HFFc6 (cell line): ENCODE results near the gene ZBTB42. TPM values are rescaled to one million over a fixed set of nuclear protein-coding genes. Genes with fewer than 3 reads are reported as not detected.

Experiments
- DNase-seq: peaks from one replicate; pipeline ENCODE4 v3.0.0-alpha.2; 2018
- H3K27ac Mint-ChIP-seq: 2 replicates; pipeline ENCODE4 v1.8.0; 2020; ENCODE audit warnings: mild to moderate bottlenecking, mixed read lengths
- H3K27me3 Mint-ChIP-seq: 2 replicates; pipeline ENCODE4 v1.8.0; 2021; ENCODE audit warnings: mild to moderate bottlenecking, moderate library complexity, mixed read lengths; ENCODE audit not compliant: insufficient read depth
- H3K36me3 Mint-ChIP-seq: 2 replicates; pipeline ENCODE4 v1.8.0; 2021; ENCODE audit warnings: low read depth, mixed read lengths
- H3K4me1 Mint-ChIP-seq: 2 replicates; pipeline ENCODE4 v1.8.0; 2020; ENCODE audit warnings: low read depth, mixed read lengths
- H3K4me3 Mint-ChIP-seq: 2 replicates; pipeline ENCODE4 v1.8.0; 2020; ENCODE audit warnings: mild to moderate bottlenecking, moderate library complexity, mixed read lengths
- H3K9me3 Mint-ChIP-seq: 2 replicates; pipeline ENCODE4 v1.8.0; 2020; ENCODE audit warnings: mild to moderate bottlenecking, mixed read lengths
- CTCF ChIP-seq: fragments of 200-600 bp; sonication (generic); IDR thresholded peaks from 2 replicates; pipeline ENCODE4 v1.5.0; 2021; ENCODE audit warnings: antibody characterized with exemption, mild to moderate bottlenecking
- total RNA-seq, 6 experiments: library from RNA; stranded (reverse); fragmentation: NEBNext Ultra II Directional; extraction: Animal tissue kit (Norgen Biotek cat#: 25700); gene quantifications; 2 replicates in 1 of 6; 3 replicates in 5 of 6; pipeline ENCODE4 v1.2.3, GENCODE V29; 2021

ZBTB42 gene
- total RNA-seq, 6 experiments from 2014 or later, result 1.3 to 1.8 (median 1.5) TPM

DNA sequence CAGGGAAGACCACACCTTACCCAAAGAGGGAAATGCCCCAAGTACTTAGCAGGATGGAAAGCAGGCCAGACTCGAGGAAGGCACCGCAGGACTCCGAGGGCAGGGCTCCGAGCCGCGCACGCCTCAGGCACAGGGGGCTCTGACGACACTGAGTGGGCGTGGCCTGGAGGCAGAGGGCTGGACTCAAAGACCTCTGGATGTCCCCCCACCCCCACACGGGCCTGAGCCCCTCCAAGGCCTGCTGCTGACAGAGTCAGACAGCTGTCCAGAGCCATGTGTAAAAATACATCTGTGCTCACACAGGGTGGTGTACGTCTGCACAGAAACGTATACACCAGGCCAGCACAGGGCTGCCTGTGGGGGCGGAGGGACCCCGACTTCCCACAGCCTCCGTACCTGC, 6.8 kb upstream of the ZBTB42 start:
- no peak for TF ChIP-seq CTCF
- H3K9me3 Mint-ChIP-seq, result no peaks in the 10 kb centered on the region
- no peaks in the 10 kb centered on the region; the same call in 1 of the 2 replicates for H3K27me3 Mint-ChIP-seq
- H3K27ac Mint-ChIP-seq, result peak overlapping the region; percentile 77
- peaks cover 20% of the 10 kb centered on the region for H3K4me1 Mint-ChIP-seq
- H3K36me3 Mint-ChIP-seq, result peaks cover 5% of the 10 kb centered on the region; the same call in 1 of the 2 replicates
- peak overlapping the region; percentile 91 for H3K4me3 Mint-ChIP-seq
- DNase-seq, result peak; percentile 8

DNA sequence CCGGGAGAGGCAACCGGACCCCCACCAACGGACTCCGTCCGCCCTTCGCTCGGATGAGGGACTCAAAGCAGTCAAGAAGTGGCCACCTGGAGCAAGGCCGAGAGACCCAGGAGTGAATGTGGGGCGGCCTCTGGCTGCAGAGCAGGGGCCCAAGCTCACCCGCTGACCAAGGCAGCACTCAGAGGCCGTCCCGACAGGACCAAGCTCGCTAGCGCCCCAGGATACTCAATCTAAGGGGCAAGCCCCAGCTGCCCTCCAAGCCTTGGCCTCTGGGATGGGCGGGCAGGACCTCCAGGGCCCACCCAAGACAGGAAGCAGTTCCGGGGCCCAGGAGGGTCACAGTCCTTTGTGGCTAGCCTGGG, 6.3 kb upstream of the ZBTB42 start:
- 0 out of 2 replicates have a peak, but pooled peaks have one; percentile 21 for TF ChIP-seq CTCF
- Mint-ChIP-seq H3K36me3 (peaks cover 5% of the 10 kb centered on the region; the same call in 1 of the 2 replicates), H3K27ac (peak overlapping the region; percentile 77), H3K9me3 (no peaks in the 10 kb centered on the region), H3K4me1 (peaks cover 20% of the 10 kb centered on the region), H3K27me3 (peaks cover 1% of the 10 kb centered on the region; the same call in 1 of the 2 replicates), H3K4me3 (peak overlapping the region; percentile 91)
- DNase-seq, result no peak

DNA sequence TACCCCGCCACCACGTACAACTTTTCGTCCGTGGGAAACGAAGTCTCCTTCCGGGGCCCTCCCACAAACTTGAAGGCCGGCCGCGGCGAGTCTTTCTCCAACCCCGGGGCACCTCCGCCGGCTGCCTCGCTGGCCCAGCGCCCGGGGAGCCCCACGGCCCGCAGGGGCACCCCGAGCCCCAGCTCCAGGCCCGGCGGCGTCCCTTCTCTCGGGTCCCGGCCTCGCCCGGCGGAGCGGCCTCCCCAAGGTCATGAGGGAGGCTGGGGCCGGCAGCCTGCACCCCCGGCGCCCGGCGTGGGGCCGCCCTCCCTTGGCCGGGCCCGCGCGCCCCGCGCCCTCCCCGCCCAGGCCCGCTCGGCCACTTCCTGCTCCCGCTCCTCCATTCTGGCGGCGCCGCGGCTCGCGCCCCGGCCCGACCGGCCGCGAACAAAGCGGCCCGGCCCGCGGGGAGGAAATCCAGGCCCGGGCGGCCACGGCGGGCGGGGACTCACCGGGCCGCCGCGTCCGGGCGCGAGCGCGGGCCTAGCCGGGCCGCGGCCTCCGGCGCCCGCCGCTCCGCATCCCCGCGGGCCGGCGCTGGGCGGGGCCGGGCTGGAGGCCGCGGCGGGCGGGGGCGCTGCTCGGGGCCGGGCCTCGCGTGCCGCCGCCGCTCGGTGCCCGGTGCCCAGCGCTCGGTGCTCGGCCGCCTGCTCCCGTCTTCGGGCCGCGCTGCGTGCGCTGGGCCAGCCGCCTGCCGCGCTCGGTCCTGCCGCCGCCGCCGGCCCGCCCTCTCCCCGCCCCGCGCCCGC, 5.7 kb upstream of the ZBTB42 start, which contains the start of gene AKT1:
Gene AKT1 (minus strand): TSS at position 756 of the 788 bp plus-strand sequence. CDS start 3,105 bp downstream, outside the sequence.
- Mint-ChIP-seq H3K27ac (peak within 1 kb of the TSS; percentile 77), H3K27me3 (peaks cover 2% of the 10 kb centered on the region; the same call in 1 of the 2 replicates), H3K4me1 (peaks cover 20% of the 10 kb centered on the region), H3K9me3 (no peaks in the 10 kb centered on the region), H3K36me3 (peaks cover 5% of the 10 kb centered on the region; the same call in 1 of the 2 replicates), H3K4me3 (peak within 1 kb of the TSS; percentile 91)
- no peak for TF ChIP-seq CTCF
- no peak for DNase-seq

GRCh38 chr14:104795781-104796686, 4.9 kb upstream of the ZBTB42 start:
- peaks cover 2% of the 10 kb centered on the region; the same call in 1 of the 2 replicates for H3K27me3 Mint-ChIP-seq
- peaks cover 20% of the 10 kb centered on the region for H3K4me1 Mint-ChIP-seq
- 0 out of 2 replicates have a peak overlapping the region, but pooled peaks have one; percentile 13 for H3K27ac Mint-ChIP-seq
- DNase-seq, result no peak
- H3K36me3 Mint-ChIP-seq, result peaks cover 5% of the 10 kb centered on the region; the same call in 1 of the 2 replicates
- no peaks in the 10 kb centered on the region for H3K9me3 Mint-ChIP-seq
- TF ChIP-seq CTCF, result no peak
- H3K4me3 Mint-ChIP-seq, result peak overlapping the region; percentile 63

- no peak overlapping the region for H3K27ac Mint-ChIP-seq
- DNase-seq, result no peak
- peaks cover 20% of the 10 kb centered on the region for H3K4me1 Mint-ChIP-seq
- H3K9me3 Mint-ChIP-seq, result no peaks in the 10 kb centered on the region
- H3K4me3 Mint-ChIP-seq, result peak overlapping the region; percentile 63; the same call in 1 of the 2 replicates
- peaks cover 2% of the 10 kb centered on the region; the same call in 1 of the 2 replicates for H3K27me3 Mint-ChIP-seq
- peaks cover 5% of the 10 kb centered on the region; the same call in 1 of the 2 replicates for H3K36me3 Mint-ChIP-seq
- TF ChIP-seq CTCF, result no peak
These were observed 4.2 kb upstream of the ZBTB42 start for GRCh38 chr14:104796687-104797081.
